GM23338 (cell line): ENCODE measurements around the gene FNDC3B.

Experiments
- EZH2 ChIP-seq: fragments of 200-600 bp; sonication (generic); IDR thresholded peaks from one replicate; pipeline ENCODE4 v1.8.0; 2017; ENCODE audit warnings: antibody characterized with exemption, mild to moderate bottlenecking, low read depth; ENCODE audit not compliant: unreplicated experiment
- POLR2AphosphoS5 ChIP-seq: IDR thresholded peaks from 2 replicates; pipeline ENCODE4 v1.6.1; 2016; ENCODE audit warnings: antibody characterized with exemption, low read depth
- STAT1 ChIP-seq: IDR thresholded peaks from one replicate; pipeline ENCODE4 v1.6.1; 2016; ENCODE audit warnings: antibody characterized with exemption; ENCODE audit not compliant: unreplicated experiment
- ZNF114 ChIP-seq: fragments of 250-450 bp; sonication (Bioruptor Pico); IDR thresholded peaks from 2 replicates; pipeline ENCODE4 v1.5.0; 2020; ENCODE audit warnings: mild to moderate bottlenecking, moderate library complexity
- ZNF331 ChIP-seq: fragments of 250-450 bp; sonication (Bioruptor Pico); IDR thresholded peaks from 2 replicates; pipeline ENCODE4 v1.5.0; 2020; ENCODE audit warnings: low read depth, mild to moderate bottlenecking, moderate library complexity
- TF ChIP-seq, protein P1 (sequence below), 2 experiments: fragments of 200-600 bp in 1 of 2; sonication (generic) in 1 of 2; conservative IDR thresholded peaks; 2 replicates each; pipeline versions ENCODE4 v1.5.1 to v1.6.1; 2016 to 2017; ENCODE audit warnings: antibody characterized with exemption in 2 of 2, low read depth in 2 of 2, mild to moderate bottlenecking in 2 of 2, moderate library complexity in 1 of 2
- TF ChIP-seq, protein P2 (sequence below): IDR thresholded peaks from one replicate; pipeline ENCODE4 v1.6.1; 2018; ENCODE audit warnings: antibody characterized with exemption; ENCODE audit not compliant: unreplicated experiment

DNA sequence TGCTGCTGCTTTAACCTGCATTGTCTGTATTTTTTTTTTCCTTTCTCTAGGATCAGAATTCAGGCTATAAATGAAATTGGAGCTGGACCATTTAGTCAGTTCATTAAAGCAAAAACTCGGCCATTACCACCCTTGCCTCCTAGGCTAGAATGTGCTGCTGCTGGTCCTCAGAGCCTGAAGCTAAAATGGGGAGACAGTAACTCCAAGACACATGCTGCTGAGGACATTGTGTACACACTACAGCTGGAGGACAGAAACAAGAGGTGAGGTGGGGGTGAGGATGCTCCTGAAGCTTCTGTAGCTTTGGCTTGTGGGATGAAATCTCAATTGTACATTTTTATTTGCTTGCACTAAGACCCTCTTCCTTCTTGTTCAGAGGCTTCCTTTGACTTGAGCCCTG, 323.2 kb downstream of the FNDC3B start:
- TF ChIP-seq, protein P1, sequence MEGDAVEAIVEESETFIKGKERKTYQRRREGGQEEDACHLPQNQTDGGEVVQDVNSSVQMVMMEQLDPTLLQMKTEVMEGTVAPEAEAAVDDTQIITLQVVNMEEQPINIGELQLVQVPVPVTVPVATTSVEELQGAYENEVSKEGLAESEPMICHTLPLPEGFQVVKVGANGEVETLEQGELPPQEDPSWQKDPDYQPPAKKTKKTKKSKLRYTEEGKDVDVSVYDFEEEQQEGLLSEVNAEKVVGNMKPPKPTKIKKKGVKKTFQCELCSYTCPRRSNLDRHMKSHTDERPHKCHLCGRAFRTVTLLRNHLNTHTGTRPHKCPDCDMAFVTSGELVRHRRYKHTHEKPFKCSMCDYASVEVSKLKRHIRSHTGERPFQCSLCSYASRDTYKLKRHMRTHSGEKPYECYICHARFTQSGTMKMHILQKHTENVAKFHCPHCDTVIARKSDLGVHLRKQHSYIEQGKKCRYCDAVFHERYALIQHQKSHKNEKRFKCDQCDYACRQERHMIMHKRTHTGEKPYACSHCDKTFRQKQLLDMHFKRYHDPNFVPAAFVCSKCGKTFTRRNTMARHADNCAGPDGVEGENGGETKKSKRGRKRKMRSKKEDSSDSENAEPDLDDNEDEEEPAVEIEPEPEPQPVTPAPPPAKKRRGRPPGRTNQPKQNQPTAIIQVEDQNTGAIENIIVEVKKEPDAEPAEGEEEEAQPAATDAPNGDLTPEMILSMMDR (conservative IDR thresholded peaks at IDR 0.05; ENCODE audit: low read depth in 2 of 2), result no peak
- TF ChIP-seq POLR2AphosphoS5 (no peak), STAT1 (no peak), EZH2 (no peak), ZNF331 (no peak), ZNF114 (no peak)
- TF ChIP-seq, protein P2, sequence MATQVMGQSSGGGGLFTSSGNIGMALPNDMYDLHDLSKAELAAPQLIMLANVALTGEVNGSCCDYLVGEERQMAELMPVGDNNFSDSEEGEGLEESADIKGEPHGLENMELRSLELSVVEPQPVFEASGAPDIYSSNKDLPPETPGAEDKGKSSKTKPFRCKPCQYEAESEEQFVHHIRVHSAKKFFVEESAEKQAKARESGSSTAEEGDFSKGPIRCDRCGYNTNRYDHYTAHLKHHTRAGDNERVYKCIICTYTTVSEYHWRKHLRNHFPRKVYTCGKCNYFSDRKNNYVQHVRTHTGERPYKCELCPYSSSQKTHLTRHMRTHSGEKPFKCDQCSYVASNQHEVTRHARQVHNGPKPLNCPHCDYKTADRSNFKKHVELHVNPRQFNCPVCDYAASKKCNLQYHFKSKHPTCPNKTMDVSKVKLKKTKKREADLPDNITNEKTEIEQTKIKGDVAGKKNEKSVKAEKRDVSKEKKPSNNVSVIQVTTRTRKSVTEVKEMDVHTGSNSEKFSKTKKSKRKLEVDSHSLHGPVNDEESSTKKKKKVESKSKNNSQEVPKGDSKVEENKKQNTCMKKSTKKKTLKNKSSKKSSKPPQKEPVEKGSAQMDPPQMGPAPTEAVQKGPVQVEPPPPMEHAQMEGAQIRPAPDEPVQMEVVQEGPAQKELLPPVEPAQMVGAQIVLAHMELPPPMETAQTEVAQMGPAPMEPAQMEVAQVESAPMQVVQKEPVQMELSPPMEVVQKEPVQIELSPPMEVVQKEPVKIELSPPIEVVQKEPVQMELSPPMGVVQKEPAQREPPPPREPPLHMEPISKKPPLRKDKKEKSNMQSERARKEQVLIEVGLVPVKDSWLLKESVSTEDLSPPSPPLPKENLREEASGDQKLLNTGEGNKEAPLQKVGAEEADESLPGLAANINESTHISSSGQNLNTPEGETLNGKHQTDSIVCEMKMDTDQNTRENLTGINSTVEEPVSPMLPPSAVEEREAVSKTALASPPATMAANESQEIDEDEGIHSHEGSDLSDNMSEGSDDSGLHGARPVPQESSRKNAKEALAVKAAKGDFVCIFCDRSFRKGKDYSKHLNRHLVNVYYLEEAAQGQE, result no peak
